Activated T-cell treated with anti-CD3 and anti-CD28 coated beads for 48 hours (primary cell): Measurements from ENCODE around the gene ARID3C.
"Not testable (repeated sequence)": the region's sequence is repeated elsewhere in the genome, so short reads cannot be mapped to it uniquely, and the experiment has no call there.

ENCODE experiments used
- DNase-seq: peaks from one replicate; pipeline ENCODE4 v3.0.0-alpha.2; 2020; ENCODE audit warnings: low read depth

ARID3C gene

DNA sequence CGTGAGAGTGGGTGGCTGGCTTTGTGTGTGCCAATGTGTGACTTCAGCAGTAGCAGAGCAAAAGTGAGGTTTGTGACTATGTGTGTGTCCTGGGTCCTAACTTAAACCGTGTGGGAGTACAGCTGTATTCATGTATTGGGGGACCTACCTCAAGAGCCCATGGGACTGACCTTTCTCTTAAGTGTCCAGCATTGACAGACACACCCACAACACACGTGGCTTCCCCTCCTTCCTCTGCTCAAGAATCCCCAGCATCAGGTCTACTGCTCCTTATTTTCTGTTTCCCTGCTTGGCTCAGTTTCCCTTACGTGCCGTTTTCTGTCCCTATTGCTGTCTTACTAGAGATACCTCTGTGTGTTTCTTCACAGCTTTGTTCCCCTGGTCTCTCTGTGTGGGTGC lies 23.7 kb upstream of the ARID3C start:
- no peak for DNase-seq

DNA sequence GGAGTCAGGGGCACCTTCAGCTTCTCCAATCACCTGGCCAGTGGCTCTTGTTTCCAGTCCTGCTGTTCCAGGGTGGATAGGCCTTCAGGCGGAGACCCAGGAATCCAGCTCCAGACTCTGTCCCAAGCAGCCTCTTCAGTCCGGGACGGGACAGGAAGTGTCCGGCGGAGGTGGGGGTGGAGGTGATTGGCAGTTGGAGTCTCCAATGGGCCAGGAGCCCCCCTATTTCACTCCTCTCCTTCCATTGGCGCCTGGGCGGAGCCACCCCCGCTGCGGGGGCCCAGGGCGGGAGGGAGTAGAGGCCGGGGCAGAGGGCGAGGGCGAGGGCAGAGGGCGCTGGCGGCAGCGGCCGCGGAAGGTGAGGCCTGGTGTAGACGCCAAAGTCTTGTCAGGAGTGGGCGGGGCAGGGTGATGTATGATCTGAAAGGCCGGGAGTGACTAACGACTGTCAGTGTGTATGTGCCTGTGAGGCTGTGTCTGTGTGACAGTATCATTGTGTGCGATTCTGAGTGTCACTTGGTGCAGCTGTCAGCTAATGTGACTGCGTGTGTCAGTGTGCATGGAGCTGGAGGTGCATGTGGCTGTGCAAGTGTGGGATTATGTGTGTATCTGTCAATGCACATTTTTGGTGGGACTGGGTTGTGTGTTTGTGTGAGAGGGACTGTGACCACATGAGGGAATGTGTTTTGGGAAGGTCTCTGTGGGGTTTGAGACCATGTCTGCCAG lies 23.2 kb upstream of the ARID3C start, which contains the start of gene IL11RA:
IL11RA (plus strand) TSS at position 310 of the 726 bp plus-strand sequence. CDS start 3,033 bp downstream, outside the sequence.
- peak; percentile 64 for DNase-seq

DNA sequence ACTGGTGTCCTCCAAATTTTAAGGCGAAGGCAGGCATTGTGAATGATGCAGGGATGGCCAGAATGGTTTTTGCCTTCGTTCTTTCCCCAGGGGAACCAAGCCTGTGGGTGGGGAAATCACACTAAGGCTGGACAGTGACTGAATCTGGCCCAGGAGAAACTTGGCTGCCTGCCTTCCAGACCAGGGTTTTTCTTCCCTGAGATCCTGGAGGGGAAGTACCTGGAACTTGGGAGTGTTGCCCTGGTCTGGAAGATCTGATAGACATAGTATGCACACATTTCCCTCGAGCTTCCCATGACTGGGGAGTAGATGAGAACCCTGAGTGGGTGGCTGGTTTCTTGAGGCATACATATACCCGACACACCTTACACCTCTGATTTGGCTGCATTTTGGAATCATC lies 22.5 kb upstream of the ARID3C start:
- no peak for DNase-seq

DNA sequence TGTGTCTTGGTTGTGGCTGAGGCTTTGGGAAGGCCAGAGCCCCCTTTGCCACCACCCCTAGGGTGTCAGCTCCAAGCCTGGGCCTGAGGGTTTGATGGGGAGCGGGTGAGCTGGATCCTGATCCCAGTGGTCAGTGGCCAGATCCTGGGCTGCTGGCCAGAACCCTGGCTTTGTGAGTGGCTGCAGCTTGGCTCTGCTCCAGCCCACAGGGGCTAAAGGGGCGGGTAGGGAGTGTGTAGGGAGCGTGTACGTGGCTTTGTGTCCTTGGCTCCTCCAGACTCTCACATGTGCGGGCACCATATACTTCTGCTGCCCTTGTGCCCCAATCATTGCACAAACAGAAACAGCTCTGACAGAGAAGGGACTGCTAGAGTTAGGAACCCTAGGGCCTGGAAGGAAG lies 21.9 kb upstream of the ARID3C start:
- DNase-seq, result no peak

DNA sequence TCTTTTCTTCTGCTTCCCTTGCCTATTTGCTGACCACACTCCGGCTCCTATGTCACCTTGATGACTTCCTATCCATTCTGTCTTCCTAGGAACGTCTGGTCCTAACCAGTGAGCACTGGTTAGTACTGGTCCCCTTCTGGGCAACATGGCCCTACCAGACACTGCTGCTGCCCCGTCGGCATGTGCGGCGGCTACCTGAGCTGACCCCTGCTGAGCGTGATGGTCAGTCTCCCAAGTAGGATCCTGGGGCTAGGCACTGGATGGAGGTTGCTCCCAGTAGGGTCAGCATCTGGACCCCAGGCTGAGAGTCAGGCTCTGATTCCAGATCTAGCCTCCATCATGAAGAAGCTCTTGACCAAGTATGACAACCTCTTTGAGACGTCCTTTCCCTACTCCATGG lies 19.8 kb upstream of the ARID3C start:
- DNase-seq, result no peak

DNA sequence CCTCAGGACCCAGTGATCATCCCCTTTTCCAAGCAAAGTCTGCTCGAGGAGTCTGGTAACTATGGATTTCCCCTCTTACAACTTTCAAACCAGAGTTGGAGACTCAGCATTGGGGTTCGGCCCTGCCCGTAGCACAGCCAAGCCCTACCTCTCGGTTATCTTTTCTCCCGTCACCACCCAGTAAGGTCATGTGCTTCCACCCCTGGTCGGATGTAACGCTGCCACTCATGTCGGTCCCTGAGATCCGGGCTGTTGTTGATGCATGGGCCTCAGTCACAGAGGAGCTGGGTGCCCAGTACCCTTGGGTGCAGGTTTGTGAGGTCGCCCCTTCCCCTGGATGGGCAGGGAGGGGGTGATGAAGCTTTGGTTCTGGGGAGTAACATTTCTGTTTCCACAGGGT lies 18.8 kb upstream of the ARID3C start:
- DNase-seq, result no peak

DNA sequence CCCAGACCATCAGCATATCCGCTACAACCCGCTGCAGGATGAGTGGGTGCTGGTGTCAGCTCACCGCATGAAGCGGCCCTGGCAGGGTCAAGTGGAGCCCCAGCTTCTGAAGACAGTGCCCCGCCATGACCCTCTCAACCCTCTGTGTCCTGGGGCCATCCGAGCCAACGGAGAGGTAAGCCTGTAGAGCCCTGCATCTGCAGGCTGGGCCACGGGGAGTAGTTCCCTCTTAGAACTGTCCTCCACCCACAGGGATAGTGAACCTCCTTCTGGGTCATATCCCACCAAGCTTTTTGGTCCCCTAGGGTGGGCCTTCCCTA lies 18.2 kb upstream of the ARID3C start:
- no peak for DNase-seq

DNA sequence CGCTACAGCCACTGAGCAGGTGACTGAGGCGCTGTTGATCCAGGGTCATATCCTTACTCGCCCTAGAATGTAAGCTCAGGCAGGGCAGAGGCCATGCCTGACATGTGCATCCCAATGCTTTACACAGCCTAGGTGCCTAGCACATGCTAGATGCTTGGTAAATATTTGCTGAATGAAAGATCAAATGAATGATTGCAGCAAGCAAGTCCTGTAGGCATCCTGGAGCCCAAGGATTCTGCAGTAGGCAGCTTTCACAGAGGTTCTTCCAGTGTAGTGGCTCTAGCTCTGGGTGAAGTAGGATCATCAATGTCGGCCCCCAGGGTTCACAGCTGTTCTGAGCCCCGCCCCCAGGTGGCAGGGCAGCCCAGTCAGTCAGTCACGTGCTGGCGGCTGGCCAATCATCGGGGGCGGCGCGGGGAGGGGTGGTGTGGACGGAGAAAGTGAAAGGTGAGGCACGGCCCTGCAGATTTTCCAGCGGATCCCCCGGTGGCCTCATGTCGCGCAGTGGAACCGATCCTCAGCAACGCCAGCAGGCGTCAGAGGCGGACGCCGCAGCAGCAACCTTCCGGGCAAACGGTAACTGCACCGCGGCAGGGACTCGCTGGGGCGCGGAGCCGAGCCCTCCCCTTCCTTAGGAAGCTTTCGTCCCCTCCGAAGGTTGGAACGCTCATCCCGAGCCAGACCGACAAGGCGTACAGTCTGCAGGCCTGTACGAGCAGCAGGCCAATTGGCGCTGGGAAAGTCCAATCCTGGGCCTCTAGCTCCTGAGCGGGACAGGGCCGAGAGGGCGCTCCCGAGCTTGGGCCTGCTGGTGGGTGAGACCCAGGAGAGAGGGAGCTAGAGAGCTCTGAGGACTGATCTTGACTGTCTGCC lies 17.6 kb upstream of the ARID3C start, which contains the start of gene GALT:
GALT (plus strand) TSS at position 465 of the 873 bp plus-strand sequence; CDS start at position 495, 30 bp downstream.
- peak; percentile 97 for DNase-seq

DNA sequence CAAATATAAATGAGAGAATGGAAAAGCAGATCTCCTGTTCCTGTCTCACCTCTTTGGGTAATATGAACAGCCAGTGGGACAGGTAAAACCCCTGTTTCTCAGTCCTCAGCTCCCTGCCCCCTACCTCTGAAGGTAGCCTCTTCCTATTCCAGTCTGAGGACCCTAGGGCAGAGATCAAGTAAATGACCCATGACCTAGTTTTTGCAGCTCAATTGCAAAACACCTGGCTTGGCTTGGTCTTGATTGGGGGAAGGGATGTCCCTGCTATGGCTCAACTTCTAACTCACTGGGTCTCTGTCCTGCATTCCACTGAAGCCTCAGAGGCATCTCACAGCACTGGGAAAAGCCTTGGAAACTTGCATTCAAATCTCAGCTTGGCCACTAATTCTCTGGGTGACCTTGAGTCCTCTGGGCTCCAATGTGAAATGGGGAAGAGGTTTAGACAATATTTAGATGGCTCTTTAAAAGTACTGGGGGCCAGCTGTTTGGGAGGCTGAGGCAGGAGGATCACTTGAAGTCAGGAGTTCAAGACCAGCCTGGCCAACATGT lies 16.0 kb upstream of the ARID3C start:
- DNase-seq, result no peak

DNA sequence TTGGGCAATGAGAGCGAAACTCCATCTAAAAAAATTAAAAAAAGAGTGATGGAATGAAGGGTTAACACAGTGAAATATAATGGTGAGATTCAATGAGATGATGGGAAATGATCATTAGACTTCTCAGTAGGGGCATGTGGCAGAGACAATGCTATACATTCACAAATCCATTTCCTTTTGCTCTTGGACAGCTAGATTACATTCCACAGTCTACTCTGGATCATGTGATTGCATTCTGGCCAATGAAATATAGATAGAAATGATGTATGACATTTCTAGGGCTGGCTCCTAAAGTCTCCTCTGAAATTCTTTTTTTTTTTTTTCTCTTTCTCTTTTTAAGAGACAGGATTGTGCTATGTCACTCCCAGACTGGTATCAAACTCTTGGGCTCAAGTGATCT lies 13.8 kb upstream of the ARID3C start:
- no peak for DNase-seq

DNA sequence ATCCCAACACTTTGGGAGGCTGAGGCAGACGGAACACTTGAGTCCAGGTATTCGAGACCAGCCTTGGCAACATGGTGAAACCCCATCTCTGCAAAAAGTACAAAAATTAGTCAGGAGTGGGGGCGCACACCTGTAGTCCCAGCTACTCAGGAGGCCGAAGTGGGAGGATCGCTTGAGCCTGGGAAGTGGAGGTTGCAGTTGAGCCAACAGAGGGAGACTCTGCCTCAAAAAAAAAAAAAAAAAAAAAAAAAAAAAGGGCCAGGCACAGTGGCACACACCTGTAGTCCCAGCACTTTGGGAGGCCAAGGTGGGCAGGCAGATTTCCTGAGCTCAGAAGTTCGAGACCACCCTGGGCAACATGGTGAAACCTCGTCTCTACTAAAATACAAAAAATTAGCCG lies 10.5 kb upstream of the ARID3C start:
- not testable (repeated sequence) for DNase-seq

DNA sequence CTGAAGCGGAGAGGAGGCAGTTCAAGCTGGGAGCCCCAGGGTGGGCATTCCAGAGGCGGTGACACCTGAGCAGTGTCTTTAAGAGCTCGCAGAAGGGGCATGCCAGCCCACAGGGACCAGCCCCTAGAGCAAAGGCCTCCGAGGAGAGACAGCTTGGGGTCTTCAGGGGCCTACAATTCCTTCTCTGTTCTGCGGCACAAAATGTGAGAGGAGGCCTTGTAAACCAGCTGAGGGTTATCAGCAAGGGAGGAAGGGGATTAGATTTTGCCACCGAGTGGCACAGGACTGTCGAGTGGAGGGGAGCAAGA lies 9.2 kb upstream of the ARID3C start:
- no peak for DNase-seq

DNA sequence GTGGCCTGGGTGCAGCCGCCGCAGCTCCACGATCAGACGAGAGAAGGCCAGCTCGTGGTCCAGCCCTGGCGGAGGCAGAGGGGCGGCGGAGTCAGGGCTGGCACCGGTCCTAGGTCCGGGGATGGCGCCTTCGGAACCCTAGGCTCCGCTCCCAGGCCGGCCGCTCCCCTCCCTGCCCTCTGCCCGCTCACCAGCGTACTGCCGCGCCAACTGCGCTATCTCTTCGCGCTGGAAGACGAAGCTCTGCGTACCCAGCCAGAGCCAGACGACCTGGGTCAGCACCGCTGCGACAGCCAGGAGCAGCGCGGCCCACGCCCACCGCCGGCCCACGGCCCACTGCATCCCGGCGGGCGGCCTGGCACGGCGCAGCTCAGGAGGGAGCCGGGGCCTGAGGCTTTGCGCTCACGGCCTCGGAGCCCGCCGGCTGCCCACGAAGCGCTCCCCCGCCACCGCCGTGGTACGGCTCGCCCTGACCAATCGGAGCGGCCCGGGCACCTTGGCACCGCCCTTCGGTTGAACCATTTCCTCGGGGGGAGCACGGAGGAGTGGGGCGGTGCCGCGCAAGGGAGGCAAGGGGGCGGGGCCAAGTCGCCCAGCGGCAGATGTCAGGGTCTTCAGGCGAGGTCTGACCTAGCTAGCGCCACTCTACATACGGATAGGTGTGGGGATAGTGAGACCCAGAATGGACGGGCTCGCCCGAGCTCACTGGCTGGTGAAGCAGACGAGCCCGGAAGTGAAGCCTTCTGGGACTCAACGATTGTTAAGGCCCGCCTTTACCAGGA lies 8.7 kb upstream of the ARID3C start, which contains the start of gene SIGMAR1:
SIGMAR1 (minus strand) TSS at position 432 of the 782 bp plus-strand sequence; CDS start at position 342, 90 bp downstream.
- peak; percentile 93 for DNase-seq

DNA sequence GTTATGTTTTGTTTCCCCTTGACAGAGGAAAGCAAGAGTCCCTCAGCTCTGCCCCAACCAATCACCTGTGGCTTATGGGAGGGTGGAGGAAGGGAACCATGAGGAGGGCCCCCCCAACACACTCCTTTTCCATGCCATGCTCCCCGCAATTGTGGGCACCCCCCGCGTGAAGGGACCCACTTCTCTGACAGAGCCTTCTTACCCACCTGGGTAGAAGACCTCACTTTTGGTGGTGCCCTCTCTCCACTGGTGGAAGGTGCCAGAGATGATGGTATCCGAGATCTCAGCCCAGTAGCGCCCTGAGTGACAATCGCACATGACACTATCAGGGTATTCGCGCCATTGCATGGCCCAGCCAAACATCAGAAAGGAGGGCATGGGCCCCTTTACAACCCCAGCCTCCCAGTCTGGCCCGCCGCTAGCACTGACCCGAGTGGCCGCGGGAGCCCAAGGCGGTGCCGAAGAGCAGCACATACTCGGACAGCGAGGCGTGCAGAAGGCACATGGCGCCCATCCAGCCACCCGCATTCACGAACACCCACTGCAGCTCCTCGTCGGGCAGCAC lies 8.0 kb upstream of the ARID3C start:
- no peak for DNase-seq

DNA sequence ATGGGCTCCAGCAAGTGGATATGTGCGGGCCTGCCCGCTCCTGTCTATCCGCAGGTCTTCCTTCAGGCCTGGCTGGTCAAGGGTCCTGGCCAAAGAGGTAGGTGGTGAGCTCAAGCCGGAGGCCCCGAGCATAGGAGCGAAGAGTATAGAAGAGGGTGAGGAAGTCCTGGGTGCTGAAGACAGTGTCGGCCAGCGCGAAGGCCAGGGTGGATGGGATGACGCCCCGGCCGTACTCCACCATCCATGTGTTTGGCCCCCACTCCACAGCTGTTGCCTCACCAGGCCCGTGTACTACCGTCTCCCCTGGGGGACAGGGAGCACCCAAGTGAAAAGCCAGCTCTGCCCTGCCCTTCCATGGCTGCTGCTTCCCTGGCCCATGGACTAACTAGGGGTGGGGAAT lies 6.7 kb upstream of the ARID3C start:
- DNase-seq, result no peak

DNA sequence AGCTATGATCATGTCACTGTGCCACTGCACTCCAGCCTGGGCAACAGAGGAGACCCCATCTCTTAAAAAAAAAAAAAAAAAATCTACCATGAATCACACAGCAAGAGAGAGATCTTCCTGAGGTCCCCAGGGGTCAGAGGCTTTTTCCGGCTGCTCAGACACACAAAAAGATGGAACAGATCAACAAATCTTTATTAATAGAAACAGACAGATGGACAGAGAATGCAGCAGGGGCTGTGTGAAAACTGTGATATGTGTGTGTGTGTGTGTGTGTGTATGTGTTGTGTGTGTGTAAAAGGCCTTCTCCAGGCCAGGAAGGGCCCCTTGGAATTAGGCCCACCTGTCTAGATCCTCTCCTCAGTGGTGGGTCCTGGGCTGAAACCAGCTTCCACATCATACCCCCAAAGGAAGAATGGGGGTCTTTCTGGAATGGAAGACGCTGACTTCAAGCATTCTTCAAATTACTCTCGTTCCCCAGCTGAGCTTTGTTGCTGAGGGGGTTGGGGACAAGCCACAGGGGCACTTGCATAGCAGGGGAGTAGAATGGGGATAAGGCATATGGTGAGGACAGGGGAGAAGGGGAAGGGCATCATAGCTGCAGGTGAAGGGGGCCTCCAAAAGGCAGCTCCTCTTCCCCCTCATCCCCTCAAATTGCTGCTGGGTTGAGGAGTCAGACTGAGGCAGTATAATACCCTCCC lies 5.8 kb upstream of the ARID3C start:
- no peak for DNase-seq

DNA sequence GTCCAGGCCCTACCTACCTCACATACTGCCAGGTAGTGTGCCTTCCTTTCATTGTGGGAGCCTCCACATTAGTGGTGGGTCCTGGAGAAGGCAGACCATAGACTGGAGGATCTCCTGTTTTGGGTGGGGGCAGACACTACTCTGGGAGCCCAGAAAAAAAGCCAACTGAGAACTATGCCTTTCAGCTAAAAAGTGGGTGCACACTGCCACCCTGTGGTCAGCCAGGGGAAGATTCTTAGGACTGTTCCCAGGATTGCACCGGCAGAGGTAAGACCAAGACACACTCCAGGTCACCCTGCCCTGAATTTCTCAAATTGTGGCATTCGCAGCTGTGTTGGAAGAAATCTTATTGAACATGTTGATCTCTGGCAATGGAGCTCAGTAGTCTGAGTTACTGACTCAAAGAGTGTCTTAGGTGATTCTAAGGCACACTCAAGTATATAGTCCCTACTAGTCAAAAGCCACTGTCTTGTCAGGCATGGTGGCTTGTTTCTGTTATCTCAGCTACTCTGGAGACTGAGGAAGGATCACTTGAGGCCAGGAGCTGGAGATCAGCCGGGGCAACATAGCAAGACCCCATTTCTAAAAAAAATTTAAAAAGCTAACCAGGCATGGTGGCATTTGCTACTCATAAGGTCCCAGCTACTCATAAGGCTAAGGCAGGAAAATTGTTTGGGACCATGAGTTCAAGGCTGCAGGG lies 5.1 kb upstream of the ARID3C start:
- DNase-seq, result peak; percentile 60

DNA sequence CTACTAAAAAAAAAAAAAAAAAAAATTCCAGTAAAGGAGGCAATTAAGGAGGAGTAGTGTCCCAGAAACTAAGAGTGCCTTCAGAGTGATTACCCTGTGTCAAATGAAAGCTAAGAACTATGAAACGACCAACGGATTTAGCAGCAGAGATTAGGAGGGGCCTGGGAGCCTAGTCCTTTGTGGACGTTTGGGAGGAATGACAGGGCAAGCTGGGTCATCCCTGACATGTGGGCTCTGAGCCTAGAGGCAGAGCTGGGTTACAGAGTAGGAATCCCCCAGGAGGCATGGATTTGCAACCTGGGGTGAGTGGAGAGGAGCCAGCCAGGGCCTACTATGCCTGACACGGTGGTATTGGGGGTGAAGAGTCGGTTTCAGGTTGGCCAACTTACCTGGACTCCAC lies 4.3 kb upstream of the ARID3C start:
- DNase-seq, result no peak

DNA sequence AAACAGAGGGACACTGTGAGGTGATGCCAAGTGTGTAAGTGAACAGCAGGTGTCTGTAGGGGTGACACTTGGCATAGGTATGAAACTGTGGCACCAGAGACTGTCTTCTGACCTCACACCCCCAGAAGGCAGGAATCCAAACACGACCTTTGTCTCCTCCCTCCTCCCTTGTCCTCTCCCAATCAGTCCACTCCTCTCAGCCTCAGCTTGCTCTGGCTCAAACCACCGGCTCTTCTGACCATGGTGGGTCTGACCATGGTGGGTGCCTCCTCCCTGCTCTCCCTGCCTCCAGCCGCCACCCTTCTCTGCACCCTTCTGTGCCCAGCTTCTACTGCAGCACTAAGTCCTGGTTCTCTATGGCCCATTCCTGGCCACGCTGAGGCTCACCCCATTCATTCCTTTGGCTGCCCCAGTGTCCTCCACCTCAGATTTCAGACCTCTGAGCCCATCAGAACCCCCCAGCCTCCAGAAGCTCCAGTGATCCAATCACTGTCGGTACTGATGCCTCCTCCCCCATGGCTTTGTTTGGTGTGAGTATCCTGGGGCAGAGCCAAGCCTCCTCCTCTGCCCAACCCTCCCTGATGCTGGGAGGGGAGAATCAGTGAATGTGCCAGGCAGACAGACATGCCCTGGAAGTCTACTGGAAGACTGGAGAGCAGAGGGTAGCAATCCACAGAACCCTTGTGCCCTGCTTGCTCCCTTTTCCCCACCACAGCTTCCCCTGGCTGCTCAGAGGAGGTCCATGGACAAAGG lies 1.7 kb upstream of the ARID3C start:
- no peak for DNase-seq

DNA sequence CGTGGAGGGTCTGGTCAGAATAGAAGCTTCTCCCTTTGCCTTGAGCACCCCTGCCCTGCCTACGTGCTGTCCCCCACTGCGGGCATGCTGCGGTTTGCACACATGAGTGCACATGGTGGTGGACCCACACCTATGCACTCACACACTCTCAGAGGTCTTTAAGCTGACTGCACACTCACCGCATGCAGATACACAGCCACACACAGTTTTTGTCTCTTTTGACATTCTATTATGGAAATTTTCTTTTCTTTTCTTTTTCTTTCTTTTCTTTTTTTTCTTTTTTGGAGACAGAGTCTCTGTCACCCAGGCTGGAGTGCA lies 584 bp upstream of the ARID3C start:
- DNase-seq, result no peak
